Bronchial epithelial cell (primary cell): Measurements from ENCODE around the gene STAG1. TPM values are rescaled to one million over a fixed set of nuclear protein-coding genes. Genes with fewer than 3 reads are reported as not detected.

Source experiments
- DNase-seq: peaks from one replicate; pipeline ENCODE4 v3.0.0-alpha.2; 2010; ENCODE audit warnings: low read depth
- FAIRE-seq: peaks from 2 replicates; lab custom pipeline; 2011; peaks lifted over from hg19 to GRCh38; lab: Jason Lieb, UNC
- H3K27me3 ChIP-seq: 2 replicates; pipeline ENCODE4 v1.5.1; 2011; ENCODE audit warnings: low read length; ENCODE audit not compliant: control insufficient read depth, insufficient read depth
- H3K36me3 ChIP-seq: 2 replicates; pipeline ENCODE4 v1.5.1; 2011; ENCODE audit warnings: low read length; ENCODE audit not compliant: control insufficient read depth, insufficient read depth
- H3K4me3 ChIP-seq: 2 replicates; pipeline ENCODE4 v1.5.1; 2011; ENCODE audit warnings: mild to moderate bottlenecking, low read depth, low read length, control low read depth
- CTCF ChIP-seq: IDR thresholded peaks from 2 replicates; pipeline ENCODE4 v1.5.1; 2011; ENCODE audit warnings: mild to moderate bottlenecking, moderate library complexity, low read length, control low read depth, inconsistent platforms; ENCODE audit not compliant: insufficient read depth, severe bottlenecking
- total RNA-seq: library from RNA; depleted of rRNA; stranded (reverse); fragments of >200 nt; gene quantifications from 2 replicates; pipeline ENCODE4 v1.2.1, GENCODE V29; 2014

Gene STAG1
- total RNA-seq, 1 donor from 2014 or later, result 26.3 TPM

GRCh38 chr3:136428167-136428566 lies 324.0 kb downstream of the STAG1 start:
- Histone ChIP-seq H3K4me3 (no peak overlapping the region), H3K27me3 (no peaks in the 10 kb centered on the region), H3K36me3 (no peaks in the 10 kb centered on the region)
- DNase-seq, result no peak
- TF ChIP-seq CTCF, result no peak
- no peak for FAIRE-seq

GRCh38 chr3:136427236-136427635 lies 324.9 kb downstream of the STAG1 start:
- FAIRE-seq (no peak), DNase-seq (no peak)
- no peak for TF ChIP-seq CTCF
- H3K4me3 ChIP-seq, result no peak overlapping the region
- H3K36me3 ChIP-seq, result no peaks in the 10 kb centered on the region
- no peaks in the 10 kb centered on the region for H3K27me3 ChIP-seq

GRCh38 chr3:136414476-136414875 lies 337.7 kb downstream of the STAG1 start:
- DNase-seq, result no peak
- H3K4me3 ChIP-seq, result no peak overlapping the region
- no peaks in the 10 kb centered on the region for H3K27me3 ChIP-seq
- no peak for TF ChIP-seq CTCF
- no peaks in the 10 kb centered on the region for H3K36me3 ChIP-seq
- FAIRE-seq, result no peak

- Histone ChIP-seq H3K4me3 (no peak overlapping the region), H3K36me3 (no peaks in the 10 kb centered on the region), H3K27me3 (no peaks in the 10 kb centered on the region)
- DNase-seq (no peak), FAIRE-seq (no peak)
- TF ChIP-seq CTCF, result no peak
Measured at GRCh38 chr3:136412307-136412706, 339.9 kb downstream of the STAG1 start.

GRCh38 chr3:136409549-136409948 lies 342.6 kb downstream of the STAG1 start:
- Histone ChIP-seq H3K36me3 (no peaks in the 10 kb centered on the region), H3K4me3 (no peak overlapping the region), H3K27me3 (no peaks in the 10 kb centered on the region)
- DNase-seq (no peak), FAIRE-seq (no peak)
- TF ChIP-seq CTCF, result no peak

GRCh38 chr3:136404056-136404455 lies 348.1 kb downstream of the STAG1 start:
- FAIRE-seq (no peak), DNase-seq (no peak)
- Histone ChIP-seq H3K27me3 (no peaks in the 10 kb centered on the region), H3K36me3 (no peaks in the 10 kb centered on the region), H3K4me3 (no peak overlapping the region)
- TF ChIP-seq CTCF, result no peak
